ENCODE data around the gene WNT9B. TPM values are rescaled to one million over a fixed set of nuclear protein-coding genes. Genes with fewer than 3 reads are reported as not detected.
"Not testable (repeated sequence)": the region's sequence is repeated elsewhere in the genome, so short reads cannot be mapped to it uniquely, and the experiment has no call there.

Gene WNT9B
- total RNA-seq, 3 donors from 2014 or later = 2.0 to 2.4 TPM; not detected in 1

DNA sequence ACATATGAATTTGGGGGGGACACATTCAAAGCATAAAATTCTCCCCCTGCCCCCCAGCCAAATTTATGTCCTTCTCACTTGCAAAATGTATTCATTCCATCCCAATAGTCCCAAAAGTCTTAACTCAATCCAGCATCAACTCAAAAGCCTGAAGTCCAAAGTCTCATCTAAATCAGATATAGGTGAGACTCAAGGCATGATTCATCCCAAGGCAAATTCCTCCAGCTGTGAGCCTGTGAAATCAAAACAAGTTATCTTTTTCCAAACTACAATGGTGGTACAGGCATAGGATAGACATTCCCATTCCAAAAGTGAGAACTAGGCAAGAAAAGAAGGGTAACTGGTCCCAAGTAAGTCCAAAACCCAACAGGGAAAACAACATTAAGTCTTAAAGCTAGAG lies 65.7 kb downstream of the WNT9B start:
- DNase-seq (ENCODE audit: low spot score in 2 of 2) = no peak
- TF ChIP-seq, protein P1, sequence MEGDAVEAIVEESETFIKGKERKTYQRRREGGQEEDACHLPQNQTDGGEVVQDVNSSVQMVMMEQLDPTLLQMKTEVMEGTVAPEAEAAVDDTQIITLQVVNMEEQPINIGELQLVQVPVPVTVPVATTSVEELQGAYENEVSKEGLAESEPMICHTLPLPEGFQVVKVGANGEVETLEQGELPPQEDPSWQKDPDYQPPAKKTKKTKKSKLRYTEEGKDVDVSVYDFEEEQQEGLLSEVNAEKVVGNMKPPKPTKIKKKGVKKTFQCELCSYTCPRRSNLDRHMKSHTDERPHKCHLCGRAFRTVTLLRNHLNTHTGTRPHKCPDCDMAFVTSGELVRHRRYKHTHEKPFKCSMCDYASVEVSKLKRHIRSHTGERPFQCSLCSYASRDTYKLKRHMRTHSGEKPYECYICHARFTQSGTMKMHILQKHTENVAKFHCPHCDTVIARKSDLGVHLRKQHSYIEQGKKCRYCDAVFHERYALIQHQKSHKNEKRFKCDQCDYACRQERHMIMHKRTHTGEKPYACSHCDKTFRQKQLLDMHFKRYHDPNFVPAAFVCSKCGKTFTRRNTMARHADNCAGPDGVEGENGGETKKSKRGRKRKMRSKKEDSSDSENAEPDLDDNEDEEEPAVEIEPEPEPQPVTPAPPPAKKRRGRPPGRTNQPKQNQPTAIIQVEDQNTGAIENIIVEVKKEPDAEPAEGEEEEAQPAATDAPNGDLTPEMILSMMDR (IDR thresholded peaks at IDR 0.05) = no peak
- TF ChIP-seq POLR2AphosphoS5 (IDR thresholded peaks at IDR 0.05) = no peak
- no peak for TF ChIP-seq POLR2A (IDR thresholded peaks at IDR 0.05)
- intact Hi-C loops (cut with DNase I; ENCODE audit: low total_unique reads) = no loop called here

DNA sequence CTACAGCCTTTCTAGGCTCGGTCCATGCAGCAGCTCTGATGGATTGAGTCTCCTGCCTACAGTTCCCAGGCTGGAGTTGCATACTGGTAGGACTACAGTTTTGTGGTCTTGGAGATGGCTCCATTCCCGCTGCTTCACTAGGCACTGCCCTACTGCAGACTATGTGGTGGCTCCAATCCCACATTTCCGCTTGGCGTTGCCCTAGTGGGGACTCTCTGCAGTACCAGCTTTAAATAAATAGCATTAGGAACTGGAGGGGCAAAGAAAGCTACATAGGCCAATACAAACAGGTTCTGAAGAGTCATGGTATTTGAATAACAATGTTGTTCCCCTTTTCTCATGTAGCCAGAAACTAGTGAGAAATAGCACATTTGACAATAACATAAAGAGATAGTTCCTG lies 66.1 kb downstream of the WNT9B start:
- Histone ChIP-seq H3K9me3 (no peaks in the 10 kb centered on the region), H3K36me3 (no peaks in the 10 kb centered on the region), H3K4me3 (no peak overlapping the region), H3K27me3 (no peaks in the 10 kb centered on the region), H3K4me1 (no peaks in the 10 kb centered on the region), H3K27ac (no peak overlapping the region)
- TF ChIP-seq POLR2A (IDR thresholded peaks at IDR 0.05) = no peak
- no peak for TF ChIP-seq POLR2AphosphoS5 (IDR thresholded peaks at IDR 0.05)
- TF ChIP-seq, protein P1 (IDR thresholded peaks at IDR 0.05) = no peak
- no peak for DNase-seq (ENCODE audit: low spot score in 2 of 2)
- intact Hi-C loops (cut with DNase I; ENCODE audit: low total_unique reads) = no loop called here

More for the DNA sequence above, 65.7 kb downstream of the WNT9B start:
- H3K27me3 ChIP-seq = peaks cover 0 to under 1% of the 10 kb centered on the region in 2 donors
- H3K27ac ChIP-seq = no peak overlapping the region
- no peaks in the 10 kb centered on the region for H3K4me1 ChIP-seq
- no peaks in the 10 kb centered on the region for H3K36me3 ChIP-seq
- H3K9me3 ChIP-seq = no peaks in the 10 kb centered on the region
- no peak overlapping the region for H3K4me3 ChIP-seq

DNA sequence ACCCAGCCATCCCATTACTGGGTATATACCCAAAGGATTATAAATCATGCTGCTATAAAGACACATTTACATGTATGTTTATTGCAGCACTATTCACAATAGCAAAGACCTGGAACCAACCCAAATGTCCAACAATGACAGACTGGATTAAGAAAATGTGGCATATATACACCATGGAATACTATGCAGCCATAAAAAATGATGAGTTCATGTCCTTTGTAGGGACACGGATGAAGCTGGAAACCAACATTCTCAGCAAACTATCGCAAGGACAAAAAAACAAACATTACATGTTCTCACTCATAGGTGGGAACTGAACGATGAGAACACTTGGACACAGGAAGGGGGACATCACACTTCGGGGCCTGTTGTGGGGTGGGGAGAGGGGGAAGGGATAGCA lies 70.6 kb downstream of the WNT9B start:
- not testable (repeated sequence) for H3K36me3 ChIP-seq

DNA sequence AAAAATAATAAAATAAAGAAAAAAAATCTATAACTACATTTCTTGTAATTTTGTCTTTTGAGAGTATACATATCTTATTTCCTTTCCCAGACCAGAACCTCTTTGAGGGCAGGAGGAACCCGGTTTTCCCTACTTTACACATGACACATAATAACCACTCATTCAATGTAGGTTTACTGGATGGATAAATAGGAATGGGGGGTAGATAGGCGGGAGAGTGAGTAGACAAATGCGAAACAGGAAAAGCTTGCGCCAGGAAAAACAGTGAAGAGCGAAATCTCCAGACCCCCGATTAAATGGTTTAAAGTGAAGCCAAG lies 71.1 kb downstream of the WNT9B start:
- Histone ChIP-seq H3K9me3 (no peaks in the 10 kb centered on the region), H3K36me3 (no peaks in the 10 kb centered on the region), H3K27ac (peak overlapping the region; percentile 94 to 98), H3K4me3 (peak overlapping the region; percentile 78 to 97 (median 94)), H3K4me1 (no peaks in the 10 kb centered on the region), H3K27me3 (no peaks in the 10 kb centered on the region)
- intact Hi-C loops (cut with DNase I; ENCODE audit: low total_unique reads) = no loop called here
- no peak for DNase-seq (ENCODE audit: low spot score in 2 of 2)
- no peak for TF ChIP-seq POLR2A (IDR thresholded peaks at IDR 0.05)
- TF ChIP-seq POLR2AphosphoS5 (IDR thresholded peaks at IDR 0.05) = no peak
- TF ChIP-seq, protein P1 (IDR thresholded peaks at IDR 0.05) = no peak

More for the DNA sequence above, 70.6 kb downstream of the WNT9B start:
- H3K27me3 ChIP-seq; intact Hi-C loops (cut with DNase I; ENCODE audit: low total_unique reads); H3K4me1 ChIP-seq; DNase-seq (ENCODE audit: low spot score in 2 of 2); H3K27ac ChIP-seq; H3K9me3 ChIP-seq: not testable (repeated sequence)
- peak overlapping the region in 2 of 3 donors; percentile 94 to 97 for H3K4me3 ChIP-seq

DNA sequence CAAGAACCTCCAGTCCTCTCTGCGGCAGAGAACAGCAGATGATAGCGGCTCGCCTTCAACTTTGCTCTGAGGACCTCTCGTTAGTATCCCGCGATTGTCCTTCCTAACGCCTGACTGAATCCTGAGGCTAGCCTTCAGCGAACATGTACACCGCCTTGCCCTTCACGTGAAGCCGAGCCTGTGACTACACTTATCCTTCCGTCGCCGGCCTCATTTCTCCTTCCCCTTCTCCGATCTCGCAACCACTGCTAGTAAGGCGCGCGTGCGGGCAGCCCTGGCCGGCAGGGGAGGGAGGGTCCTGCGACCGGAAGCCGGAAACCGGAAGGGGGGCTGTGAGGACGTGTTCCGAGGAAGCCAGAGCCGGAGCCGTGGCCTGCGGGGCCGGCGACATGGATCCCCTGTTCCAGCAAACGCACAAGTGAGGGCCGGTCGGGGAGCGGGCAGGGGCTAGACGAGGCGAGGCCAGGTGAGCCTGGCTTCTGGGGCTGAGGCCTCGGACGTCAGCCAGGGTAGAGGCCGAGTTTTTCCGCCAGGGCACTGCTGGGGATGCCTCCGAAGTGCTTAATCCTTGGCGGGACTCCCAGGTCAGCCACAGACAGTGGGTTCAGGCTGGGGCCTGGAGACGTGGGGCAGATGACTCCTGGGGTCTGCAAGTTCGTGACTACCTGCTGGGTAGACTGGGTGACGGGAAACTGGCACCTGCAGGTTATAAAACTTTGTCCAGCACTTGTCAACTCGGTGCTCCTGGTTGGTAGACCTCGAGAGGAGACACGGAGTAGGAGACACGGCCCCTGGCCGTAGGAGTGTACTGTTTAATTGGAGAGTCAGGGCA lies 71.6 kb downstream of the WNT9B start, which contains the start of gene GOSR2:
Gene GOSR2 (plus strand): TSS at position 357 of the 832 bp plus-strand sequence. CDS start 33 bp downstream, at position 390.
- TF ChIP-seq POLR2A (IDR thresholded peaks at IDR 0.05) = peak; percentile 86
- peak; percentile 88 to 93 (median 92) for TF ChIP-seq POLR2AphosphoS5 (IDR thresholded peaks at IDR 0.05)
- TF ChIP-seq, protein P1 (IDR thresholded peaks at IDR 0.05) = peak in 2 of 3 donors; percentile 16 to 25
- Histone ChIP-seq H3K27ac (peak within 1 kb of the TSS; percentile 94 to 98), H3K36me3 (no peaks in the 10 kb centered on the region), H3K4me3 (peak within 1 kb of the TSS; percentile 78 to 97 (median 94)), H3K9me3 (no peaks in the 10 kb centered on the region), H3K4me1 (no peaks in the 10 kb centered on the region), H3K27me3 (no peaks in the 10 kb centered on the region)
- intact Hi-C loops (cut with DNase I; ENCODE audit: low total_unique reads) = no loop called here
- DNase-seq (ENCODE audit: low spot score in 2 of 2) = peak; percentile 65 to 77
